GM12874 (cell line): ENCODE data around the gene PXK.

Experiments used
- CTCF ChIP-seq: IDR thresholded peaks from 2 replicates; pipeline ENCODE4 v1.5.1; 2011; ENCODE audit warnings: low read depth, mild to moderate bottlenecking, control low read depth, low read length, moderate library complexity; ENCODE audit not compliant: insufficient read depth

PXK gene

GRCh38 chr3:58388550-58389091 is 55.9 kb downstream of the PXK start:
- TF ChIP-seq CTCF, result no peak

- no peak for TF ChIP-seq CTCF
Observed at GRCh38 chr3:58391156-58391865, 58.6 kb downstream of the PXK start.

GRCh38 chr3:58392181-58392580 is 59.5 kb downstream of the PXK start:
- TF ChIP-seq CTCF, result no peak

- TF ChIP-seq CTCF, result no peak
Observed at GRCh38 chr3:58394339-58394738, 61.6 kb downstream of the PXK start.

GRCh38 chr3:58398669-58399333 is 66.1 kb downstream of the PXK start:
- no peak for TF ChIP-seq CTCF

GRCh38 chr3:58403513-58404109 is 70.9 kb downstream of the PXK start:
- TF ChIP-seq CTCF, result no peak

GRCh38 chr3:58404396-58404795 is 71.7 kb downstream of the PXK start:
- TF ChIP-seq CTCF, result no peak
